Natural killer cell (primary cell): Measurements from ENCODE around the gene ATIC. TPM values are rescaled to one million over a fixed set of nuclear protein-coding genes. Genes with fewer than 3 reads are reported as not detected.

Source experiments
- ATAC-seq, 3 donors: fragments of 150-1000 bp in 2 of 3; fragments of 200-7000 bp in 1 of 3; cut with Tn5 transposase; 1 replicate in 1 of 3; 2 replicates in 2 of 3; pipeline ENCODE4 v1.10.0; 2021; ENCODE audit warnings: mild to moderate bottlenecking in 2 of 3, moderate library complexity in 2 of 3
- DNase-seq, 2 donors: peaks; one replicate each; pipeline versions ENCODE4 v3.0.0 to v3.0.0-alpha.2; 2013 to 2021; ENCODE audit warnings: mixed read lengths in 1 of 2
- H3K27ac ChIP-seq: one replicate; pipeline ENCODE4 v1.5.1; 2013; ENCODE audit warnings: mild to moderate bottlenecking, low read length
- H3K27me3 ChIP-seq: one replicate; pipeline ENCODE4 v1.6.1; 2013; ENCODE audit warnings: low read length; ENCODE audit not compliant: control insufficient read depth, insufficient read depth
- H3K36me3 ChIP-seq: one replicate; pipeline ENCODE4 v1.6.1; 2013; ENCODE audit warnings: low read length; ENCODE audit not compliant: control insufficient read depth, insufficient read depth
- H3K4me1 ChIP-seq: one replicate; pipeline ENCODE4 v1.6.1; 2013; ENCODE audit warnings: low read length; ENCODE audit not compliant: control insufficient read depth, insufficient read depth
- H3K4me3 ChIP-seq: one replicate; pipeline ENCODE4 v1.5.1; 2013; ENCODE audit warnings: low read length
- H3K9me3 ChIP-seq: one replicate; pipeline ENCODE4 v1.6.1; 2013; ENCODE audit warnings: low read length; ENCODE audit not compliant: control insufficient read depth, insufficient read depth
- H3K27ac Mint-ChIP-seq, 2 donors: one replicate each; pipeline ENCODE4 v1.8.0; 2022; ENCODE audit warnings: mild to moderate bottlenecking in 2 of 2, mixed read lengths in 2 of 2, moderate library complexity in 1 of 2
- H3K27me3 Mint-ChIP-seq, 2 donors: one replicate each; pipeline ENCODE4 v1.8.0; 2022; ENCODE audit warnings: low read depth in 2 of 2, mixed read lengths in 2 of 2
- H3K36me3 Mint-ChIP-seq: one replicate; pipeline ENCODE4 v1.8.0; 2022; ENCODE audit warnings: mixed read lengths
- H3K4me1 Mint-ChIP-seq, 2 donors: one replicate each; pipeline ENCODE4 v1.8.0; 2022; ENCODE audit warnings: mixed read lengths in 2 of 2
- H3K4me3 Mint-ChIP-seq: one replicate; pipeline ENCODE4 v1.8.0; 2022; ENCODE audit warnings: mild to moderate bottlenecking, moderate library complexity, mixed read lengths
- H3K9me3 Mint-ChIP-seq, 2 donors: one replicate each; pipeline ENCODE4 v1.8.0; 2022; ENCODE audit warnings: mixed read lengths in 2 of 2
- WGBS: methylation state at CpG from one replicate; pipeline ENCODE4 v1.1.7; 2013; ENCODE audit warnings: missing lambda C conversion rate; ENCODE audit not compliant: insufficient coverage; 5-methylcytosine and 5-hydroxymethylcytosine counted together
- intact Hi-C: fragments of 100-400 bp; cut with micrococcal nuclease; formaldehyde crosslinking; loops from one replicate; pipeline ENCODE4 v1.14.2; 2022
- total RNA-seq, 4 donors: library from RNA; stranded (reverse); fragments of 120-200 nt in 1 of 4; gene quantifications; one replicate each; pipeline versions ENCODE4 v1.2.3 to v1.2.4, GENCODE V29; 2013 to 2022
- TF ChIP-seq, protein P1 (sequence below): fragments of 200-600 bp; IDR thresholded peaks from one replicate; pipeline ENCODE4 v1.8.0; 2022; ENCODE audit warnings: antibody characterized with exemption

The ATIC gene
- total RNA-seq, 3 donors from 2014 or later (not counting 1 experiment from before 2014, with no cell fraction given) = 33.2 to 49.9 (median 44.5) TPM

DNA sequence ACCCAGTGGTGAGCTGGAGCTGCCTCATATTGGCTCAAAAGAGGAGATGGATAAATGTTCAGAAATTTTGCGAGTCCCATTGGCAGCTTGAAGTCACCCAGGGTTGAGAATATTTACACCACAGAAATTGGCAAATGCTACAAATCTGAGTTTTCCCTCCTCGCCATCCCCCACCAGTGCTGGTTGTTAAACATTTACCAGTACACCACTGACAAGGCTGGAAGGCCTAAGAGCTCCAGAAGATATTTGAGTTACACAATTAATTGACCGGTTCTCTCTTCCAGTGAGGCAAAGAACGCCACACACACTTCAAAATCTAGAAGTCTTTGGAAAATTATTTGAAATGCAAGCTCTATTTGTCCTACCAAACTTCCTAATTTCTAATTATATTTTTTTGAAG lies 47.5 kb upstream of the ATIC start:
- H3K27me3 Mint-ChIP-seq = peaks cover 9 to 13% of the 10 kb centered on the region in 2 donors
- WGBS = 93% methylated on average over 4 of the region's 4 CpGs
- Histone ChIP-seq H3K27ac (no peak overlapping the region), H3K27me3 (no peaks in the 10 kb centered on the region), H3K4me1 (no peaks in the 10 kb centered on the region), H3K36me3 (no peaks in the 10 kb centered on the region), H3K4me3 (no peak overlapping the region), H3K9me3 (no peaks in the 10 kb centered on the region)
- no peak overlapping the region for H3K4me3 Mint-ChIP-seq
- no peak for DNase-seq
- H3K27ac Mint-ChIP-seq = no peak overlapping the region
- intact Hi-C loops = no loop called here
- H3K36me3 Mint-ChIP-seq = no peaks in the 10 kb centered on the region
- H3K9me3 Mint-ChIP-seq = no peaks in the 10 kb centered on the region
- no peaks in the 10 kb centered on the region for H3K4me1 Mint-ChIP-seq
- no peak for ATAC-seq
- TF ChIP-seq, protein P1, sequence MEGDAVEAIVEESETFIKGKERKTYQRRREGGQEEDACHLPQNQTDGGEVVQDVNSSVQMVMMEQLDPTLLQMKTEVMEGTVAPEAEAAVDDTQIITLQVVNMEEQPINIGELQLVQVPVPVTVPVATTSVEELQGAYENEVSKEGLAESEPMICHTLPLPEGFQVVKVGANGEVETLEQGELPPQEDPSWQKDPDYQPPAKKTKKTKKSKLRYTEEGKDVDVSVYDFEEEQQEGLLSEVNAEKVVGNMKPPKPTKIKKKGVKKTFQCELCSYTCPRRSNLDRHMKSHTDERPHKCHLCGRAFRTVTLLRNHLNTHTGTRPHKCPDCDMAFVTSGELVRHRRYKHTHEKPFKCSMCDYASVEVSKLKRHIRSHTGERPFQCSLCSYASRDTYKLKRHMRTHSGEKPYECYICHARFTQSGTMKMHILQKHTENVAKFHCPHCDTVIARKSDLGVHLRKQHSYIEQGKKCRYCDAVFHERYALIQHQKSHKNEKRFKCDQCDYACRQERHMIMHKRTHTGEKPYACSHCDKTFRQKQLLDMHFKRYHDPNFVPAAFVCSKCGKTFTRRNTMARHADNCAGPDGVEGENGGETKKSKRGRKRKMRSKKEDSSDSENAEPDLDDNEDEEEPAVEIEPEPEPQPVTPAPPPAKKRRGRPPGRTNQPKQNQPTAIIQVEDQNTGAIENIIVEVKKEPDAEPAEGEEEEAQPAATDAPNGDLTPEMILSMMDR = no peak

DNA sequence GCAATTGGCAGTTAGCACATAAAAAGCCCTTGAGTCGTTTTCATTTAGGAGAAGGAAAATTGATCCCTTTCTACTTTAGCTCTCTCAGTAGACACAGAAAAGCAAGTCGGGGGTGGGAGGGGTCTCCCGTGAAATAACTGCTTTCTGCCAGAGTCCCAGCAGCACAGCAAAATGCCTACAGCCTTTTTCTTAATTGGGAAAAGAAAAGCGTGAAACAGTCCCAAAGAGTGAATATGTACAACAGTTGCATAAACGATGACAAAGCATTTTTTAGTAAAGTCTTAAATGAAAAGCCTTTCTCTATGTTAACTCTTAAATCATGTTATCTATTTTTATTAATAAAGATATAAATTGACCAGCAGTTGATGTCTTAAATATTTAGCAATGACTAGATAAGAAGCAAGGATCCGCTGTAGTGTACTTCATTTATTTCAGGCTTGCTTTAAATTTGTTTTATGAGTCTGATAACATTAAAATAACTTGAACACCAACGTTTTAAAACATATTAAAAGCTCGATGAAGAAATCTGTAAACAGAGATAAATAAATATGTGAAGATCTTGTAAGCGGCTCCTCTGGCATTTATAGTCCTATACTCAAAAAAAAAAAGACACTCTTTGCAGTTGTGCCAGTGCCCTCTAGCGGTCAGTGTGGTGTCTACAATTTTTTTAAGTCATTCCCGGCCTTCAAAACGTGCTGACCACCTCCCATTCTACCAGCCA lies 42.3 kb upstream of the ATIC start:
- H3K27me3 ChIP-seq = no peaks in the 10 kb centered on the region
- no peaks in the 10 kb centered on the region for H3K36me3 Mint-ChIP-seq
- peaks cover 0 to 5% of the 10 kb centered on the region in 2 donors for H3K27me3 Mint-ChIP-seq
- H3K4me3 ChIP-seq = no peak overlapping the region
- peak; percentile 70 to 77 (median 76) for ATAC-seq
- H3K9me3 ChIP-seq = no peaks in the 10 kb centered on the region
- intact Hi-C loops = loop anchor here (5.0 kb wide), 1 partner anchor 653 kb away; no protein-coding TSS in a partner anchor
- TF ChIP-seq, protein P1 = peak; percentile 94
- no peaks in the 10 kb centered on the region for H3K4me1 ChIP-seq
- 16% methylated on average over 6 of the region's 12 CpGs for WGBS
- H3K4me3 Mint-ChIP-seq = no peak overlapping the region
- no peak overlapping the region for H3K27ac Mint-ChIP-seq
- DNase-seq = peak; percentile 26 to 82
- H3K9me3 Mint-ChIP-seq = no peaks in the 10 kb centered on the region
- no peaks in the 10 kb centered on the region for H3K36me3 ChIP-seq
- no peaks in the 10 kb centered on the region for H3K4me1 Mint-ChIP-seq
- no peak overlapping the region for H3K27ac ChIP-seq

DNA sequence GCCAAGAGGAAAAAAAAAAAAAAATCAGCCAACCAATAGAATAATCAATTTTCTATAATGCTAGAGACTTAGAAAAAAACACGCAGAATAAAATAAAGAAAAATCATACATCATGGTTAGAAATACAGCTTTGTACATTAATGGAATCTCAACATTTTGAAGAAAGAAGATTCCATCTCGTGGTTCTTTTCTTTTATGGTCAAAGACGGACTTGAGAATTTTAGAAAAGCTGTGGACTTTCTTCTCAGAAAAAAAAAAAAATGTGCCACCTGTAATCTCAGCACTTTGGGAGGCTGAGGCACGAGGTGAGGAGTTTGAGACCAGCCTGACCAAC lies 41.8 kb upstream of the ATIC start:
- H3K9me3 Mint-ChIP-seq = no peaks in the 10 kb centered on the region
- Histone ChIP-seq H3K9me3 (no peaks in the 10 kb centered on the region), H3K36me3 (no peaks in the 10 kb centered on the region), H3K4me1 (no peaks in the 10 kb centered on the region), H3K27me3 (no peaks in the 10 kb centered on the region), H3K27ac (no peak overlapping the region), H3K4me3 (no peak overlapping the region)
- no peaks in the 10 kb centered on the region for H3K4me1 Mint-ChIP-seq
- intact Hi-C loops = loop anchor here (5.0 kb wide), 1 partner anchor 652 kb away; no protein-coding TSS in a partner anchor
- TF ChIP-seq, protein P1 = peak; percentile 52
- no peak overlapping the region for H3K27ac Mint-ChIP-seq
- no peak overlapping the region for H3K4me3 Mint-ChIP-seq
- DNase-seq (no peak), ATAC-seq (no peak)
- H3K36me3 Mint-ChIP-seq = no peaks in the 10 kb centered on the region
- H3K27me3 Mint-ChIP-seq = peaks cover 0 to 5% of the 10 kb centered on the region in 2 donors
- WGBS = 69% methylated on average over 2 of the region's 4 CpGs

DNA sequence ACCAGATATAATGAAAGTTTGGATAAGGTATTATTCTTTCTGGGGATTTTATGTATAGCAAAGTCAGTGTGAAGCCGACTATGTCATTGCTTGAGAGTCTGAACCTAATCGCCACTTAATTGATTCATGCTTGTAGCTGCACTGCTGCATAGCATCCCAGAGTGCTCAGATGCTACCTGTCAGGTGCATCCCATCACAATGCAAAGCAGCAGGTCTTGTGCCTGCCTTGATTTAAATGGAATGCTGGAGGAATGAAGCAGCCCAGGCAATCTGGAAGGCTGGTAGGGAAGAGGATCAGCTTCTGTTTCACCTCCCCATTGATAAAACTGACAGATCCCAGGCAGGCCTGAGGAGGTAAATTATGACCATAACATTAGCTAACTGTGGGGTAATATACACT lies 40.4 kb upstream of the ATIC start:
- H3K27me3 Mint-ChIP-seq = peaks cover 0 to 5% of the 10 kb centered on the region in 2 donors
- H3K9me3 Mint-ChIP-seq = no peaks in the 10 kb centered on the region
- TF ChIP-seq, protein P1 = no peak
- H3K27ac ChIP-seq = no peak overlapping the region
- no peak for DNase-seq
- H3K36me3 ChIP-seq = no peaks in the 10 kb centered on the region
- no peaks in the 10 kb centered on the region for H3K27me3 ChIP-seq
- no peak for ATAC-seq
- intact Hi-C loops = loop anchor here (5.0 kb wide), 1 partner anchor 651 kb away; no protein-coding TSS in a partner anchor
- no peak overlapping the region for H3K4me3 Mint-ChIP-seq
- H3K4me1 ChIP-seq = no peaks in the 10 kb centered on the region
- H3K9me3 ChIP-seq = no peaks in the 10 kb centered on the region
- no peaks in the 10 kb centered on the region for H3K36me3 Mint-ChIP-seq
- 93% methylated on average over 2 of the region's 2 CpGs for WGBS
- H3K4me1 Mint-ChIP-seq = no peaks in the 10 kb centered on the region
- no peak overlapping the region for H3K27ac Mint-ChIP-seq
- no peak overlapping the region for H3K4me3 ChIP-seq
